HuH-7 (cell line): ENCODE measurements around the gene SLC25A29.
A peak's percentile ranks its signal among the peaks of the same experiment; 100 is the strongest.
"Not testable (repeated sequence)": the region's sequence is repeated elsewhere in the genome, so short reads cannot be mapped to it uniquely, and the experiment has no call there.

Experiments used
- DNase-seq: peaks from one replicate; pipeline ENCODE4 v3.0.0; 2011; ENCODE audit warnings: low spot score

Gene SLC25A29

DNA sequence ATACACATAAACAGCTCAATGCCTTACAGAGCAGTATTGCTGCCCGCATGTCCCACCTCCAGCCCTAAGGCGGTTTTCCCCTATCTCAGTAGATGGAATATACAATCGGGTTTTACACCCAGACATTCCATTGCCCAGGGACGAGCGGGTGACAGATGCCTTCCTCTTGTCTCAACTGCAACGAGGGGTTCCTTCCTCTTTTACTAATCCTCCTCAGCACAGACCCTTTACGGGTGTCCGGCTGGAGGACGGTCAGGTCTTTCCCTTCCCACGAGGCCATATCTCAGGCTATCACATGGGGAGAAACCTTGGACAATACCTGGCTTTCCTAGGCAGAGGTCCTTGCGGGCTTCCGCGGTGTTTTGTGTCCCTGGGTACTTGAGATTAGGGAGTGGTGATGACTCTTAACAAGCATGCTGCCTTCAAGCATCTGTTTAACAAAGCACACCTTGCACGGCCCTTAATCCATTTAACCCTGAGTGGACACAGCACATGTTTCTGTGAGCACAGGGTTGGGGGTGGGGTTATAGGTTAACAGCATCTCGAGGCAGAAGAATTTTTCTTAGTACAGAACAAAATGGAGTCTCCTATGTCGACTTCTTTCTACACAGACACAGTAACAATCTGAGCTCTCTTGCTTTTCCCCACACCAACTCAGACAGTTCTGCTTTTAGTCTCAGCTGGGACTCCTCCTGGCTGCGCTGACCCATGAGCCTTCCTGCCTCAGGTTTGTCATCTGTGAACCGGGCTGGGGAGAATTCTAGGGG lies 6.0 kb upstream of the SLC25A29 start:
- not testable (repeated sequence) for DNase-seq

DNA sequence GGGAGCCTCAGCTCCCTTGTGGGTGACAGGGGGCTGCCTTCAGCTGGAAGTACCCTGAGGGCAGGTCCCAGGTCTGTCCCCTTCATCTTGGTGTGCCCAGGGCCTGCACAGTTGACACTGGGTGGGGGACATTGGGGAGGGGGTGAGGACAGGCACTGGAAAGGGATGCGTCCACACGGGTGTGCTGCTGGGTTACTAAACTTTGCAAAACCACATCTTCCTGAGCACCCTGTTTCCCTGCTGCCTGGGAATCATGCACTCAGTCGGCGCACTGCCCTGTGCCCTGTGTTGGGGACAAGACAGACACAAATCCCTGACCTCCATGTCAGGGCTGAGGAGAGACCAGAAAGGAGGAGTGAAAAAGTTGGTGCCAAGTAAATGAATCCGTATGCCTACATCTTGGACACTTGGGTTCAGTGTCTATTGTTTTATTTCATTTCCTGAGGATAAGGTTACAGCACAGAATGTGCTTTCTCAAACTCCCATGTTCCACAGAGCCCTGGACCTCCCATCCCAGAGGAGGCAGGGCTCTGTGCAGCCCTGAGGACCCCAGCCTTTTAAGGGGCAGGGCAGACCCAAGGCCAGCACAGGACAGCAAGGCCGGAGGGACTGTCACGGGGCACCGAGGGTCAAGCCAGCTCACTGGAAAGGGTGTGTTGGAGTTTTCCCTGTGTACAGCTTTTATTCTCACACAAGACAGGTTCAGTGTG lies 2.9 kb upstream of the SLC25A29 start:
- no peak for DNase-seq

DNA sequence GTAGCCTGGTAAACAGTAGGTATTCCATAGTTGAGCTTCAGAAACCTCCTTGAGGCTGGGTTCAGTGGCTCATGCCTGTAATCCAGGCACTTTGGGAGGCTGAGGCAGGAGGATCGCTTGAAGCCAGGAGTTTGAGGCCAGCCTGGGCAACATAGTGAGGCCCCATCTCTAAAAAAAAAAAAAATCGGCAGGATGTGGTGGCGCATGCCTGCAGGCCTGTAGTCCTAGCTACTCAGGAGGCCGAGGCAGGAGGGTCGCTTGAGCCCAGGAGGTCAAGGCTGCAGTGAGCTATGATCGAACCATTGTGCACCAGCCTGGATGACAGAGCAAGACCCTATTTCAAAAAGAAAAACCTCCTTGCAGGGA lies 2.2 kb upstream of the SLC25A29 start:
- not testable (repeated sequence) for DNase-seq

DNA sequence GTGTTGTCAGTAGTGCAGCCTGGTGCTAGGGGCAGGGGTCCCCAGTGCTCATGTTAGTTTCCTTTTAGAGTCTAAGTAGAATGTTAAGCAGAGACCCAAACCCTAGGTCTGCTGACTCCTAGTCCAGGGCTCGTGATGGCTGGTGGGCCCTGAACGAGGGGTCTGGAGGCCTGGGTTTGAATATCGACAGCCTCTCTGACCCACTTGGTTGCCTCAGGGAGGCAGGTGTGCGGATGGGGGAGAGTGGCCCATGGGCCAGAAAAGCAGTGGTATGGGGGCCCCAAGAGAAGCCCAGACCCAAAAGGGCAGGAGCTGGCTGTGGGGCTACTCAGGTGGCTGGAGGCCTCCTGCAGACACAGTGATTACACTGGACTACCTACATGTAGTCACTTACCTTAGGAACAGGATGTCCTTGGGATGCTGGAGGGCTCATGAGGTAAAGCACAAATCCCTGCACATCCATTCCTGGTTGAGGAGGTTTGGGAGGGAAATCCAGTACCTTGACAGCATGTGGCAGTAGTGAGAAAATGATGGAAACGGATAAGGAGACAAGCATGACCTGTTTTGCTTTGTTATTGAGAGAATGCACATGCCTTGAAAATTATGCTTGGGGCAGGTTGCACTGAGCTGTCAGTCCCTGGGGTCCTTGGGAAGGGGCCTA lies 1.7 kb upstream of the SLC25A29 start:
- DNase-seq = peak; percentile 50

DNA sequence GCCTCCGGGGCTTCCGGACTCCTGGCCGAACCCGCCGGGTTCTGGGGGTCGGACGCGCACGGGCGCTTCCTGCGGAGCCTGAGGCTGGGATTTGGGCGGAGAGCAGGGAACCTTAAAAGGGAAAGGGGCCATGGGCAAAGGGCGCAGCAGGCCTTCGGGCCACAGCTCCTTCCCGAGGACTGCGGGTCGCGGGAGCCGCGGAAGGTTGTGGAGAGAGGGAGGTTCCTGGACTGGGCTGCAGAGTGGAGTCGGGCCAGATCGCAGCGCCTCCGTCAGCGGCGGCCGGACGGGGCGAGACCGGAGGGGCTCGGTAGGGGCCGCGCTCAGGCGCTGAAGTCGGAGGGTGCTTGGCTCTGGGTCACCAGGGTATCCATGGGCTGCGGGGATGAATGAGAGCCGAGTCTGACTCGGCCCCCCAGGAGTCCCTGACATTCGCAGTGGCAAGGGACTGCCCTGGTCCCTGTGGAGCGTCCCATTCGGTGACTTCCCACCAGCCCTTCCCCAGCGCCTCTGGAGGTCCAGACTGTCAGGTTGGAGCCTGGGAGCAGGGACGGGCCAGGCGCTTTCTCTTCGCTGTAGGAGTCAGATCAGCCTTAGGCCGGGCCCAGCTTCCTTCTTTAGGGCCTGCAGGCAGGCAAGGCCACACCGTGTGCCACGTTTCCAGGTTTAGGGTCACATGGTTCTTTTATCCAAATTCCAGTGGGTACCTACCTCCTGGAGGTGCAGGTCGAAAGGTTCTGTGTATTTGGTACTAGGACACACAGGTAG lies 938 bp upstream of the SLC25A29 start:
- peak; percentile 54 for DNase-seq

DNA sequence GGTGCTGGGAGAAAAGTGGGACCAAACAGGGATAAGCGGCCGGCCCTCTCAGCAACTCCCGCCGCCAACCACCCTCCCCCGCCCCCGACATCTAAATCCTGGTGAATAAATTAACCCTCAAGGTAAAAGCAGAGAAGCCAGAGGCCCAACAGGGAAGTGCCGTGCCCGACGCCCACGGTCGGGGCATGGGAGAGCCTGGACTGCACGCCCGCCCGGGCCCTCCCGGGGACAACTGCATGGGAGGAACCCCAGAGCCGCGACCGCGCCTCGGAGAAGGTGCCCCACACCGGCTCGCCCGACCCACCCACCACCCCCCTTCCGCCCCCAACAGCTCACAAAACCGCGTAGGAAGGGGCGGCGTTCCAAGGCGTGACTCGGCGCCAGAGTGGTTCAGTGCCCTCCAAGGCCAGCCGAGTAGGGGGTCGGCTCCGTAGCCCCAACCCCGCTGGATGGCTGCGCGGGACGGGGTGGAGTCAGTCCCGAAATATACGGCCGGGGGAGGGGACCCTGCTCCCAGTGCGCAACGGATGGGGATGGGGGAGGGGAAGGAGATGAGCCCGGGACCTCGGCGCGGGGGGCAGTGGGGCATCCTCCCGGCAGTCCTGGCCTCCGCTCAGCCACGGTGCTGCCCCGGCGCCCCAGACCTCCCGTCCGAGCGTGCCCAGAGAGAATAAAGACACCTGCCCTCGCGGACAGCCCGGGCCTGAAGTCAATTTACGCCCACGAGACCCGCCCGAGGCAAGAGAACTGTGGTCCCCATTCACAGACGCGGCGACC lies 732 bp downstream of the SLC25A29 start:
- DNase-seq = no peak

DNA sequence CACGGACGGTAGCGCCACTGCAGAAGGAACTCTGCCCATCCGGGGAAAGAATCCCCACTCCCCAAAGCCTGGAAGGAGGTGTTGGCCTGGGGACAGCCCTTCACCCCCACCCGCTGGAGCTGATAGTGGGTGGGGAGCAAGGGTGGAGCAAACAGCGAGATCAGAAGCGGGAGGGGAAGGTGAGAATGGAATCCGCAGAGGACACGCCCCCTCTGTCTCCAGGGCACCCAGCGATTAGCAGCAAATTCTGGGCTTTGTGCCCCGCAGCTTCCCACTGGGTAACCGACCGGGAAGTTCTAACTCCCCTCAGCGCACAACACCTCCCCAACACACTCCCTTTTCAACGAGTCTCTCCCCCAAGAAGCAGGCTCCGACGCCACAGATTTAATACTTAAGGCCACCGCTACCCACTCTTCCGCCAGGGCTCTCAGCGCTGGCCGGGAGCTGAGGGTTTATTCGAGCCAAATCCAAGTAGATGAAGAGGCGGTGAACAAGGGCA lies 1.4 kb downstream of the SLC25A29 start:
- DNase-seq = peak; percentile 38

DNA sequence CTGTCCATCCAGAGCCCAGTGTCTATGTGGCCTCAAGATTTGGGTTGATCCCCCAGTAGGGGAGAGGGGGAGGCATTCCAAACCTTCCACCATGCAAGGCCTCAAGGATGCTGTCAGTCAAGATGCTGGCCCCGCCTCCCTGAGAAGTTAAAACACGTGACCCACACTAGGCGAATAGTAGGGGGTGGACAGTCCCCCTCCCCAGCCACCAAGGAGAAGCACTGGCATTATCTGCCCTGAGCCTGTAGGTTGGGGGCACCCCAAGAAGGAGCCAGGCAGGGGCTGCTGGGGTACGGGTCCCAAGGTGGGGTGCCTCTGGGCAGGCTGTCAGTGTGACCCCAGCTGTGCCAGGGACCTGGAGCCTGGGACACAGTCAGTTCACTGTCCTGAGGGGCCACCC lies 2.3 kb downstream of the SLC25A29 start:
- DNase-seq = no peak

DNA sequence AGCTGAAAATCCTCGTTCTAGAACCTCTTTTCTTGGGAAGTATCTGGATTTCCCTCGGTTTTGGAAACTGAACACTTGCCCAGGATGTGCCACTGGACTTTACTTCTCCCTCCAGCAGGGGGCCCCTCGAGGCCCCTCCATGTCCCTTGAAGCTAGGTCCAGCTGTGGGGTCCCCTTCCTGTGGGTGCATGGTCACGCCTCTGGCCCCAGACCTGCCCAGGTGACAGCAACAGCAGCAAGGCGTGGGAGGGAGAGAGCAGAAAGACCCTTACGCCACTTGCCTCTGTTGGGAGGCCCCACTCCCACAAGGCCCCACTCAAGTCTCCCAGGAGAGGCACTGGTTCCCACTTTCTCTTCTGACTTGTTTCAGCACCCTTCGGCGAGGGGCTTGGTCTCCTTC lies 3.1 kb downstream of the SLC25A29 start:
- DNase-seq = peak; percentile 66

DNA sequence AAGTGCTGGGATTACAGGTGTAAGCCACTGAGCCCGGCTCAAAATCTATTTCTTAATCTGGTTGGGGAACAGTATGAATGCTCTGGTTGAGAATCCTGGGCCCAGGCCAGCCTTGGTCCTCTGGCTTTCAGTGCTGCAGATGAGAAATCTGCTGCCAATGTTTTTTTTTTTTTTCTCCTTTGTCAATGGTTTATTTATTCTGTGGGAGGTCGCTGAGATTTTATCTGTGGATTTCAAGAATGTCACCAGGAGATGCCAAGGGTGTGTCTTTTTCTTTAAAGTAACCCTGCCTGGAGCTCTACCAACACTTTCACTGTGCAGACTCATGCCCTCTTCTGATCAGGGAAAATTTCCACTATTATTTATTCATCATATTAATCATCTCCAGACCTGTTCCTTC lies 3.6 kb downstream of the SLC25A29 start:
- DNase-seq = no peak

DNA sequence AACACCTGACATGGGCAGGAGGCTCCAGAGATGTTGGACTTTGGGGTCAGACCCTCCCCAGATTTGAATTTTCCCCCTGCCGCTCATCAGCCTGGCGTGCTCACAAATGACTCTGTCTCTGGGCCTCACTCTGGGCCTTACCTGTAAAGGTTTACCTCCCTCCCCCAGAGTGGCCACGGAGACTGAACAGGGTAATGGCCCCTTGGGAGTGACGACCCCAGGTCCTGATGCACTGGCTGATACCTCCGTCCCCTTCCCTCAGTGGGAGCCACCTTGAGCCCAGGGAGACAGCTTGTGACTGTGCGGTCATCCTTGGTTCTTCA lies 7.0 kb downstream of the SLC25A29 start:
- DNase-seq = no peak

DNA sequence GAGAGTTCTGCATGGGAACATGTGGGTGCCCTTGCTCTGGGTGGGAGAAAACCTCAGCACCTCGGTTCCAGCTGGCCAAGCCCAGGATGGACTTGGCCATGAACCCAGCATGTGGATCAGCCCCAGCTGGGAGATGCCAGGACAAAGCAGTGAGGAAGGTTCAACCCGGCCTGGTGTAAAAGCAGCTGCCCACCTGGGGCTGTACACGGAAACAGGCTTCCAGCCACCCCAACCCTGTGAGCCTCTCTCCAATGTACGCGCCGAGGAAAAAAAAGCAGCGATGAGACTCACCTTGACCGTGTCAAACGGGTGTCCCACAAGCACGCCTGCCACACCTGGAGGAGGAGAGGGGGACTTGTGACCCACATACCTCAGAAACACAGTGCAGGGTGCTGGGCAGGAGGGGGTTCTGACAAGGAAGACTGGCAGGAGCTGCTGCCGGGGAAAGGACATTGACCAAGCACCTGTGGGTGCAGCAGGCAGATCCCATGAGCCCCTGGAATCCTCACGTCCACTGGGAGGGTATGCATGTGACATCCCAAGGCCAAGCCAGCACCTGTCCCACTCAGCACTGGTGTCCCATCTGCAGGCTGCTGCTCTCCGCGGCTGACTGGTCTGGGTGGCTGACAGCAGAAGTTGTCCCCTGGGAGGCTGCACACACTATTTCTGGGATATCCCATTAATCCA lies 7.5 kb downstream of the SLC25A29 start:
- no peak for DNase-seq

DNA sequence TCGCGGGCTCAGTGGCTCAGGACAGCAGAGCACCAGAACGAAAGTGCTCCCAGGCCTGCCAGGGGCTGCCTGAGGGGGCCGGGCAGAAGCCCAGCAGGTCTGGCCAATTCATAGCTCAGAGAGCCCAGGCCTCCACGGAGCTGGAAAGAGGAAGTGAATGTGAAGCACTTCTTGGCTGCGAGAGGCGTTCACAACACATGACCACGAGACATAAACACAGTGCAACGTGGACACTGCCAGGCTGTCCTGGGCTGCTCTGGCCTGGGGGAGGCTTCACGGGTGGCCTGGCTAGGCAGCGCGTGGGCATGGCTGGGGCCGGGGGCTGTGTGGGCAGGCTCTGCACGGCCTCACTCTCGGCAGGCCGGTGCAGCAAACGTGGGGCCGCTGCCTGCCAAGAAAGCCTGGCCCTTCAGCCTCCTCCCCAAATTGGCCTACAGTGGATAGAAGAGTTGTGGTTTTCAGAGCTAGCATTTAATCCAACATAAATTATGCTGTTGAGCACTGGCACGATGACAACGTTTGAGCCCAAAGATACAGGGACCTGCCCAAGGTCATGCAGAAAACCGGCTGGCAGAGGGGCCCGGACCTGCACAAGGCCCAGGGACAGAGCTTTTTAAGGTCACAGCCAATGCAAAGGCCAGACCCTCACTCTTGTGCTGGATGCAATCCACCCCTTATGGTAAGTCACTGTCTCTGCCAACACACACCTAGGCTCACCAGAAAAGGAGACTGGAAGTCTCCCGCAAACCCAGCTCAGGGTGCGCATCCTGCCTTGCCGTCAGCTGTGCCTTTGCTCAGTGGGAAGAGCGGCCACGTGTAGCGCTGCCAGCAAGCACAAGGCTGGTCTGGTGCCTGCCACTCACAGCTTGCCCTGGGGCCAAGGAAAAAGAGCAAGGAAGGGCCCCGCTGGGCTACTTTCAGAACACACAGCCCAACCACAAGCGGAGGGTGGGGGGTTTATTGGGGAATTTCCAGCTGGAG lies 8.6 kb downstream of the SLC25A29 start:
- DNase-seq = no peak

DNA sequence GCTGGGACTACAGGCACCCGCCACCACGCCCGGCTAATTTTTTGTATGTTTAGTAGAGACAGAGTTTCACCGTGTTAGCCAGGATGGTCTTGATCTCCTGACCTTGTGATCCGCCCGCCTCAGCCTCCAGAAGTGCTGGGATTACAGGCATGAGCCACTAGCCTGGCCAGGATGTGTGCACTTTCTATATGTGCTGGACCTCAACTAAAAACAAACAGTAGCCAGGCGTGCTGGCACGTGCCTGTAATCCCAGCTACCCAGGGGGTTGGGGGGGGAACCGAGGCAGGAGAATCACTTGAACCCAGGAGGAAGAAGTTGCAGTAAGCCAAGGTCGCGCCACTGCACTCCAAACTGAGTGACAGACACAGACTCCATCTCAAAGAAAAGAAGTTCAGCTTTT lies 9.5 kb downstream of the SLC25A29 start:
- not testable (repeated sequence) for DNase-seq

DNA sequence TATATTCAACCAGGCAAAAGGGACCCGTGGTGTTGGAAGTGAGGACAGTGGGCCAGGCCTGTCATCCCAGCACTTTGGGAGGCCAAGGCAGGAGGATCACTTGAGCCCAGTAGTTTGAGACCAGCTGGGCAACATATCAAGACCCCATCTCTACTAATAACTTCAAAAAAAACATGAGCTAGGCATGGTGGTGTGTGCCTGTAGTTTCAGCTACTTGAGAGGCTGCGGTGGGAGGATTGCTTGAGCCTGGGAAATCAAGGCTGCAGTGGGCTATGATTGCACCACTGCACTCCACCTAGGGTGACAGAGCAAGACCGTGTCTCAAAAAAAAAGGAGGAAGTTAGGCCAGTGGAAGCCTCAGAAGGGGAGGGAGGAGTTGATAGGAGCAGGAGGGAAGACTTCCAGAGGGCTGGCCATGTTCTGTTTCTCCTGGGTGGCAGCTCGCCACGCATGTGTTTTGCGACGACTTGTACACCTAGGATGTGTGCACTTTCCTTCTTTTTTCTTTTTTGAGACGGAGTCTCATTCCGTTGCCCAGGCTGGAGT lies 10.1 kb downstream of the SLC25A29 start:
- DNase-seq = no peak

DNA sequence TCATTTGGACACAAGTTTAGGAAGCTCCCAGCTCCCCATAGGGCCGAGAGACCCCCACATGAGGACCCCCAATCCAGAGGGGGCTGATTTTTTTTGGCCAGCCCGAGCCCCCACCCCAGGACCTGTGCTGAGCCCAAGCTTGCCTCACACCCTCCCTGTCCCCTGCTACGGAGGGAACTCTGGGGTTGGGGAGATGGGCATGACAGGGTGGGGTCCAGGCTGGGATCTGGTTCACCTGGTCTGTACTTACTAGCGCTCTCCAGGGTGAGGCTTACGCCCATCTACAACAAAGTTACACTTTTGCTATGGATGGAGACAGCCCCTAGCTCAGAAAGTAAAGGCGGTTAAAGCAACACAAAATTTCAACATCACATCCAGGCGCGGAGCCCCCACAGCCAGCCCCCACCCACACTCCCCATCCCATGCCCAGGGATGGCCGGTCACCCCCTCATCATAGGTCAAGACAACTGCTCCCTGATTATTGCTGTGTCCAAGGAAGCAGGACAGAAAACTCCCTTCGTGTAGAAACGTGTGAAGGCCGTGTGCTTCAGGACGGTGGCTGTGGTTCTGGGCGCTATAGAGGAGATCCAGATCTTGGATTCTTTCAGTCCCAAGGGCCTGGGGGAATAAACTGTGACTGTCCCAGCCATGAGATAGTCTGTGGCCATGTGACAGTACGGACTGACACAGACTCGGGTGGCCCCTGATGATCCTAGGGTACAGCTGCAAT lies 10.7 kb downstream of the SLC25A29 start:
- DNase-seq = no peak

DNA sequence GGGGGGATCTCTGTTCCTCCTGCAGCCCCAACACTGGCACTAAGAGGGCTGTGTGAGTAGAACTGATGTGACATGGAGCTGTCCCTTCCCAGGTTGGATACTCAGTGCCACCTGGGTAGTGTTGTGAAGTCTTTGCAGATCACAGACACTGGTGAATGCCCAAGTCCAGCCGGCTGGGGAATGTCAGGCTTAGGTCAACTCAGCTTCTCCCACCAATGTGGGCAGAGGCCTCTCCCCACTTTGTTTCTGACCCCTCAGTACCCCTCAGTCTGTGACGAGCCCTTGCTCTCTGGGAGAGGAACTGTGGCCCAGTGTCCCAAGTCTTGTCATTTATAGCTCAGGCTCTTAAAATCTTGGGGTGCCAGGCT lies 11.3 kb downstream of the SLC25A29 start:
- DNase-seq = no peak

DNA sequence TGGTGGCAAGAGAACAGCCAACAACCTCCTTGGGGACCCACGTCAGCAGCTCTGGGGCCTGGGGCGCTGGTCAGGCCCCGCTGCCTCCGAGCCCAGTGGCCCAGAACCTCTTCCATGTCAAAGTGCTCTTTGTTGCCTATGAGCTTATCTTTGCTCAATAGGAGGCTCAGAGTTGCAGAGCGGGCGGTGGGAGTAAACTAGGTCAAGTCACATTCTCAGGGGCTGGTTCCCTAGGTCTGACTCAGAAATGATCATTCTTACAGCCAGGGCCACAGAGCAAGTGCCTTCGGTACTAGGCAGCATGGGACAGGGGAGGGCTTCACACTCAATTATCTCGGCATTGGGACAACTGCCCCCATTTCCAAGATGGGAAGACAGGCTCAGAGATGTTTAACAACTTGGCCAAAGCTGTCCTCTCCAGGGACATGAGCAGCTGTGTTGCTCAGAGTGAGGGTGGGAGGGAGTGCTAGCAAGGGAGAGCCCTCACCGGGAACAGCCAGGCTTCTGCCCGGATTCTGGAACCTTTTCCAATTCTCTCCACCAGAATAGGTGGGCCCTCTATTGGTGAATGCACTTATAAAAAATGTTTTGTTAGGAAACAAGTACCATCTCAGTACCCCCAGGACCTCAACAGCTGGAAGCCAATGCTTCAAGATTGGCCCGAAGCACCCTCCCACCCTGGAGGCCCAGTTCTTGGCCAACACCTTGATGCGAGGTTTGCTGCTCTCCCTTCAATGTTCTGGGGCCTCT lies 11.9 kb downstream of the SLC25A29 start:
- DNase-seq = no peak
